ENCODE data around the gene IDE.
"Not testable (repeated sequence)": the region's sequence is repeated elsewhere in the genome, so short reads cannot be mapped to it uniquely, and the experiment has no call there.

GRCh38 chr10:92402234-92402633 lies 171.7 kb downstream of the IDE start:
- TF ChIP-seq EZH2phosphoT487 (IDR thresholded peaks at IDR 0.05; ENCODE audit: low read depth); CTCF (IDR thresholded peaks at IDR 0.05; ENCODE audit: low read depth, low read length): not testable (repeated sequence)

Data from OCI-LY3 (cell line).